ENCODE results near the gene SLC25A19.
"Not testable (repeated sequence)": the region's sequence is repeated elsewhere in the genome, so short reads cannot be mapped to it uniquely, and the experiment has no call there.

The SLC25A19 gene

DNA sequence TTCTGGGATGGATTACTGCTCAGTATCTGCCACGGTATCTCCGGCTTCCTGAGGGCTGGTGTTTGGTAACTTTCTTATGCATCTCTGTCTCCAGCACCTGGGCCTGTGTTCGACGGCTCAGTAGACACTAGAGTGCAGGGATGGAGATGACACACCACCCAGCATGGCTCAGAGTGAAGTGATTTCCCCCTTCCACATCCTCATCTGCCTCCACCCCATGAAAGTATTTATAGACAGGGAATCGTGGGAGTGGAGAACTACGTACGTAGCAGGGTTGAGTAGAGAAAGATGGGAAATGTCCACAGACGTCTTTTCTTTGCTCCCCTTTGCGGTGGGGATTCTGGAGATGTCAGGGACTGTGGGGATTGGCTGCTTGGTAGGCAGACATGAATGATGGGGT, 11.8 kb upstream of the SLC25A19 start:
- no peak for DNase-seq

DNA sequence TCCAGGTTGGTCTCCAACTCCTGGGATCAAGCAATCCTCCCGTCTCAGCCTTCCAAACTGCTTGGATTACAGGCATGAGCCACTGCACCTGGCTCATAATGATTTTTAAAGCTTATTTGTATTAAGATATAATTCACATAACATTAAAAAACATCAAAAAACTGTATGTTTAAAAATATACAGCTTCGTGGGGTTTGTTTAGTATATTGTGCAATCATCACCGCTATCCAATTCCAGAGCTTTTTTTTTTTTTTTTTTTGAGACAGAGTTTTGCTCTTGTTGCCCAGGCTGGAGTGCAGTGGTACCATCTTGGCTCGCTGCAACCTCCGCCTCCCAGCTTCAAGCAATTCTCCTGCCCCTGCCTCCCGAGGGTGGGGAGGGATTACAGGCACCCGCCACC, 11.0 kb upstream of the SLC25A19 start:
- no peak for DNase-seq

DNA sequence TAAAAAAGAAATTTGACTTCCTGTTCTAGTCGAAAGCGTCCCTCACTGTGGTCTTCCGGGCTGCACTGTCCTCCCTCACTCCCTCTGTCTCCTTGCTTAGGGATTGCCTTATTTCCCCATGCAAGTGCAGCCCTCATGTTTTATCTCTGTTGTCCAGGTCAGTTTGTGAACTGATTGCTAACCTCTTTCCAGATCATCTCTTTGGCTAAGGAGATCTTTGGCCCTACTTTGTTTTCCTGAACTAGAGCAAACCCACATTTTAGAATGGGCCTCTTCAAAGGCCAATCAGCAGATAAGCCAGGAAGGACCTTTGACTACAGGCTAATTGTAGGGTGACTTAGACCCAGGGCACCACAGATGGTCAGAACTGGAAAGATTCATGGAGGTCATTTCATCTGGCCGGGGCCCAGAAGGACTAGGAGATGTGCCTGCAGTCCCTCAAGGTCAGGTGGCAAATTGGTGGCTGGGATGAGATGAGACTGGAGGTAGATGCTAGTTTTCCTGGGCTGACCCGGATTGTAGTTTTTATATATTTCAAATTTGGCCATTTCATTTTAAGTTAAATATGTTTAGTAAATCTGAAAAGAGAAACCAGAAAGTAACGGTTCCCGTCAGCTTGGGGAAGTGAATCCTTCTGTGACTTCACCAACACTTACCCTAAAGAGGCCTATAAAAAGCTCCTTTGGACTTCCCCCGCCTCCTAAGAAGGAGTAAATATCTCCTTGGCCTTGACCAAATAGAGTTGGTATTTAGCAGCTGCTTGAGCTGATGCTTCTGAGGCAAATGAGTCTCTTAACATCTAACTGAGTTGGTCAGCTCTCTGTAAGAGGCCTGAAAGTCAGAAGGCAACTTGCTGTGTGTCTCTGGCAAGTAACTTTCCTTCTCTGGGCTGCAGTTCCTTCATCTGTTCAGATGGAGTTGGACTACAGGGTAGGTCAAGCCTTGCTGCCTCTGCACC, 6.2 kb upstream of the SLC25A19 start:
- DNase-seq: no peak

DNA sequence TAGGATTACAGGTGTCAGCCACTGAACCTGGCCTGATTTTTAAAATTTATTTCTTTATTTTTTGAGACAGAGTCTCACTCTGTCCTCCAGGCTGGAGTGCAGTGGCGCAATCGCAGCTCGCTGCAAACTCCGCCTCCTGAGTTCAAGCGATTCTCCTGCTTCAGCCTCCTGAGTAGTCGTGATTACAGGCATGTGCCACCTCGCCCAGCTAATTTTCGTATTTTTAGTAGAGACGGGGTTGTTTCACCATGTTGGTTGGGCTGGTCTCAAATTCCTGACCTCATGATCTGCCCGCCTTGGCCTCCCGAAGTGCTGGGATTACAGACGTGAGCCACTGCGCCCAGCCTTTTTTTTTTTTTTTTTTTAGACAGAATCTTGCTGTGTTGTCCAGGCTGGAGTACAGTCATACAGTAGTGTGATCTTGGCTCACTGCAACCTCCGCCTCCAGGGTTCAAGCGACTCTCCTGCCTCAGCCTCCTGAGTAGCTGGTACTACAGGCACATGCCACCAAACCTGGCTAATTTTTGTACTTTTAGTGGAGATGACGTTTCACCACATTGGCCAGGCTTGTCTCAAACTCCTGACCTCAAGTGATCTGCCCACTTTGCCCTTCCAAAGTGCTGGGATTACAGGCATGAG, 3.7 kb upstream of the SLC25A19 start:
- DNase-seq: not testable (repeated sequence)

DNA sequence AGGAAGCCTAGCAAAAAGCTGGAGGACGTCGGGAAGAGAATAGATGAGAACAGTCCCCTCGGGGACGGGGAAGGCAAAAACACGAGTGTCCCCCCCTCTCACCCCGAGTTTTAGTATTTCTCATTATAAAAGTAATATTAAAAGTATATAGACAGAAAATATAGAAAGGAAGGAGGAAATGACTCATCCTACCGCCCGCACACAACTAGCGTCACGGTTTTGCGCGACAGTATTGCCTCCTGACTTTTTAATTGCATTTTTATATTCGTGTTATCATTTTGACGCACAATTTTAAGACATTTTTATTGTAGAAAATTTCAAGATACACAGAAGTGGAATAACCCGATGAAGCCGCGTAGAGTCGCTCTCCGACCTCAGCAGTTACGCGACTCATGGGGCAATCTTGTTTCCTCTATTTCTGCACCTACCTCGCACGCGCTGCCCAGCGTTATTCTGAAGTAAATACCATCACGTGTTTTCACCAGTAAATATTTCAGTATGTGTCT, 652 bp upstream of the SLC25A19 start:
- DNase-seq: no peak

DNA sequence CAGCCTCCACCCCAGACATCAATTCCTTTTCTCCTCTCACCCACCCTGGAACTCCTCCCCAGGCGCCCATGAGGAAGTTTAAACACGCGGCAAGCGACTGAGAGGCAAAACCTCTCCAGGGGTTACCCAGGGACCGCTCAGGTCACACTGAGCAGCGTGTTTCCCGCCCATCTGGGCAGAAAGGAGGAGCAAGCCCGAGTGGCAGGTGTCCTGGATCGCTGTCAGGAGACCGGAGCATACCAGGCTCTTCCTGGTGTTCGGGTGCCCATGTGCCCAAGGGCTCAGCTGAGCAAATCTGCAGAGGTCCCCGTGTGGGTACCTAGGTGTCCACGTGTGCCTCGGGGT, 491 bp downstream of the SLC25A19 start:
- peak; percentile 10 for DNase-seq

DNA sequence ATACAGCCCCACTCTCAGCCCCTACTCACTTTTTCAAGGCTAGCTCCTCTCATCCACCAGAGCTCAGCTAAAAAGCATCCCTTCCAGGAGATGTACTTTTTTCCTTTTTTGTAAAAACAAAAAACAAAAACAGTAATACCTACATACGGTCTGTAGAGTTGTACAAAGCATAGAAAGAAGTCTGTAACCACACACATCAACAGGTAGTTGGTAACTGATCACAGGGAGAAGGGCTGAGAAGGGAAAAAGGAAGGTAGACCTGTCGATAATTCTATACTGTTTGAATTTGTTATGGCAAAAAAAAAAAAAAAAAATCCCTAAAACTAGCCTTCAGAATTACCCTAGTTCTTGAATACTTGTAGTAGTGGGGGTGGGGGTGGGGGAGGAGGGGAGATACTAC, 874 bp downstream of the SLC25A19 start:
- no peak for DNase-seq

DNA sequence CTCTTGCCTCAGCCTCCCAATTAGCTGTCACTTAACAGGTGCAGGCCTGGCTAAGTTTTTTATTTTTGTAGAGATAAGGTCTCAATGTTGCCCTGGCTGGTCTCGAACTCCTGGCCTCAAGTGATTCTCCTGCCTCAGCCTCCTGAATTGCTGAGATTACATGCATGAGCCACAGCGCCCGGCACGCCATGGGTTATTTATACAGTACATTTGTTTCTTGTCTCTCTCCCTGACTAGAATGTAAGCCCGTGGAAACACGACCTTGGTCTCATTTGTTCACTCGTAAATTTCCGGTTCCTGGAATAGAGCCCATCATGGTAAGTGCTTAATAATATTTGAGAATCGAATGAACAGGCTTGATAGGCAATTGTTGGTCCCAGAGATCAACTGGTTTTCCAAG, 2.0 kb downstream of the SLC25A19 start:
- DNase-seq: no peak

DNA sequence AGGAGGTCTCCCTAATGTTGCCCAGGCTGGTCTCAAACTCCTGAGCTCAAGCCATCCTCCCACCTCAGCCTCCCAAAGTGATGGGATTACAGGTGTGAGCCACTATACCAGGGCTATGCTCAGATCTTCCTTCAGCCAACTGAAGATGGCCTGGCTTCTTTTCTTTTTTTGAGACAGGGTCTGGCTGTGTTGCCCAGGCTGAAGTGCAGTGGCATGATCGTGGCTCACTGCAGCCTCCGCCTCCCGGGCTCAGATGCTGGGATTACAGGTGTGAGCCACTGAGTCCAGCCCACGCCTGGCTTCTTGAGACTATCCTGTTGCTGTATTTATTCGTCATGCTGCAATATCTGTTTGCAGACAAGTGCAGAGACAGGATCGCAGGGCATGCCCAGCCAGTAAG, 4.1 kb downstream of the SLC25A19 start:
- no peak for DNase-seq

DNA sequence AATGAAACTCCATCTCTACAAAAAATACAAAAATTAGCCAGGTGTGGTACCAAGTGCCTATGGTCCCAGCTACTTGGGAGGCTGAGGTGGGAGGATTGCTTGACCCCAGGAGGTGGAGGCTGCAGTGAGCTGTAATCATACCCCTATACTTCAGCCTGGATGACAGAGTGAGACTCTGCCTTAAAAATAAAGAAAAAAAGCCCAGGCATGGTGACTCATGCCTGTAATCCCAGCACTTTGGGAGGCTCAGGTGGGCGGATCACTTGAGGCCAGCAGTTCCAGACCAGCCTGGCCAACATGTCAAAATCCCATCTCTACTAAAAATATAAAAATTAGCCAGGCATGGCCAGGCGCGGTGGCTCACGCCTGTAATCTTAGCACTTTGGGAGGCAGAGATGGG, 9.0 kb downstream of the SLC25A19 start:
- DNase-seq: not testable (repeated sequence)

DNA sequence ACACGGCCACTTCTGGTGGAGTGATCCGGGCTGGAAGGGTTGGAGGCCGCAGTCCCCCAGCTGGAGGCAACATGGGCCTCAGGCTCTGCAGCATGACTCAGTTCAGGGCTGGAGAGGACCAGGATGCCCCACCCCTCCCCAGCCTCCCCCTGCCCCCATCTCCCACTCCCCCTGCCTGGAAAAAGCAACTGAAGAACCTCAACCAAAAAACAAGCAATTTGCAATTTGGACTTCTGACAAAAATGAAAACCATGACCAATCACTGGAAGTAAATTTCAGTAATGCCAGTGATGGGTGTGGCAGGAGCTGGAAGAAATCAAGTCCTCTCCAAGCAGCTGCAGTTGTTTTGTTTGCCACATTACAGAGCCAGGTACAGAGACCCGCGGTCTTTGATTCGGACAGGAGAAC, 11.6 kb downstream of the SLC25A19 start:
- no peak for DNase-seq

DNA sequence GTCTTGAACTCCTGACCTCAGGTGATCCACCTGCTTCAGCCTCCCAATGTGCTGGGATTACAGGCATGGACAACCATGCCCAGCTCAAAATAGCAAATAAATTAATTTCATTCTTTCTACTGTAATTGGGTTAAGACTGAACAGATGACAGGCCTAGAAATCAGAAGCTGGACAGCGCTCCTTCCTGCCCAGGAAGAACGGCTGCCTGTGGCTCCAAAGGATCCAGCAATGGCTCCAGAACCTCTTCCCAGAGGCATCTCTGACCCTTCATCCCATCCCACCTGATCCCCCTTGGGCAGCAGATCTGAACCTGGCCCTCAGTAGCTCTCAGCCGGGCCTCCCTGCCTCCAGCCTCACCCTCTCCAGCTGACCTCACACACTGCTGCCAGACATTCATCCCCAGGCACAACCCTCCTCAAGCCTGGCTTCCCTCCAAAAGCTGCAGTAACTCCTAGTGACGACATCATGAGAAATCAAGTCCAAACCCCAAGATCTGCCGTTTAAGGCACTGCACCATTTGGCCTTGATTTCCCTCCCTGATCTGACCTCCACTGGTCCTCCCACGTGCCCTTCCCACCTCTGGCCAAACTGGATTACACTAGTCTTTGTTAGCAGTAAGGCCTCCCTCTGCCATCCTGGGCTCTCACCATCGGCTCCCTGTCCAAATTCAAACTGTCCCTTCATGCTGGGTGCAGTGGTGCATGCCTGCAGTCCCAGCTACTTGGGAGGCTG, 15.1 kb downstream of the SLC25A19 start:
- no peak for DNase-seq

DNA sequence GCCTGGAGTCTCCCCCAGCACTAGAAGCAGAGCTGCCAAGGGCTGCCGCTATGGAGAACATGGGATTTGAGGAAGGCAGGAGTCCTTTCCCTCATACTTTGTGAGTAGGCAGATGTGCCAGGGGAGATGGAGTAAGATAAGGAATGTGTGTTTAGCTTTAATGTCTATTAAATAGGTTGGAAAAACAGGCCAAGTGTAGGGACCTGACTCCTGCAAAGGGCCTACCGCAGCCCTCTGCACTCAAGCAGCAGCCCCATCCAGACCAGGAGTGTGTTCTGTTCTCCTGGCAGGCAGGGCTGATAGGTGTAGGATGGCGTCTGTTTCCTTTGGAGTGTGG, 16.4 kb downstream of the SLC25A19 start:
- no peak for DNase-seq

DNA sequence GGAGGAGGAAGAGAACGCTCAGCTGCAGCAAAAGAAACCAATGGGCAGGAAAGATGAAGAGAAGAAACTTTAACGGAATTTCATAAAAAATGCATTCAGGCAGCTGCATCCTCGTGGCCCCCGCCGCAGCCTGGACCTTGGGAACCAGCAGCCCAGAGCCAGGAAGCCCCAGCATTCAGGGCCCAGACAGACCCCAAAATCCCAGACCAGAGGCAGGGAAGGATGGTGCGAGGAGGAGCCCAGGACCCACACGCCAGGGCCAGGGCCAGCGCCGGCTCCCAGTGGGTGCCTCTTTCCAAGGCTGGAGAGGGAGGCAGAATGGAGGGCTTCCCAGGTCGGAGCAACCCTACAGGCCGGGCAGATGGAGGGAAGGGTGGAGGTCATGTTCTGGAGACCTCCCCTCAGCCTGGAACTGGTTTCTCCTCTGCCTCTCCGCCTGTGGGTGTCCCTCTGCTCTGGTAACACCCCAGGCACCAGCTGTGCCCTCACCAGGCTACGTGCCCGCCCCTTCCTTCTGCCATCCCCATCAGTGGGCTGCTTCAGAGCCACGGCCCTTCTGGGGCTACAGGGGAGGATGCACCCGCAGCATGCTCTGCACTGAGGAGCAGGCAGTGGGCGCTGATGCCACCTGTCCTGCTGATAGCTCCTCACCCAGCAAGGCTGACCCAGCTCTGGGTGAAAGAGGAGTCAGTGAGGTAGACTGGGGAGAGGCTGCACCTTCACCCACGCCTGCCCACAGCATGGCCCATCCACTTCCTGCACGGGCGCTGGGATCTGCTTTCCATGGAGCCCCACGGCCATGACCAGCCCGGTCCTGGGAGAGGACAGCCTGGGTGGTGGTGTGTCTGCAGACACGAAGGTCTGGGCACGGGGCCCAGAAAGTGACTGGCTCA, 17.0 kb downstream of the SLC25A19 start:
- no peak for DNase-seq

DNA sequence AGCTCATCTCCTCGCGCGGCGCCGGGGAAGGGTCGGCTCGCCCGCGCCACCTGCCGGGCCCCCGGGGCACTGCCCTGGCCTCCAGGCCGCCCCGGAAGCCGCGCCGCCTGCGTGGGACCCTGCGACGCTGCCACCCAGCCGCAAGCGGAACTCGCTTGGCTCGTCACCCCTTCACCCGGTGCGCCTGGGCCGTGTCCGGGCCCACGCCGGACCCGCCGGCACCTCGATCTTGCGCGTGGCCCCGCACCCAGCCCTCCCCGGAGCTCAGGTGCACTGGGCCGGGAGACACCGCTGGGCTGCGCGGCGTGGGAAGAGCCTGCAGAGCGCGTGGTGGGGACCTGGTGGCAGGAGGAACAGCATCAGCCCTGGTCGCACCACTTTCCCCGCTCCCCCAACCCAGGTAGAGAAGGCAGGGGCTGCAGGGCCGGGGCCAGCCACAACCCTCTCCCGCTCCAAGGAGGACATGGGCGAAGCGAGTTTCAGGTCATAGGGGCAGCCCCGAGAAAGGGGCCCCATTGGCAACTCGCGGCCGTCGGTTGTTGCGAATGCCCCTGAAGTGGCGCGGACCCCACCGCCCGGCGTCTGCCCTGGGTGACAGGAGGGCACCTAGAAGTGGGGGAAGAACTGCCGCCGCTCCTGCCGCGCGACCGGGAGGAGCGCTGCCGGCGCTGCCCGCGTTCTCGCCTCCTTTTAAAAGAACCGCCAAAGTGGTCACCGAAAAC, 17.8 kb downstream of the SLC25A19 start:
- peak; percentile 64 for DNase-seq

DNA sequence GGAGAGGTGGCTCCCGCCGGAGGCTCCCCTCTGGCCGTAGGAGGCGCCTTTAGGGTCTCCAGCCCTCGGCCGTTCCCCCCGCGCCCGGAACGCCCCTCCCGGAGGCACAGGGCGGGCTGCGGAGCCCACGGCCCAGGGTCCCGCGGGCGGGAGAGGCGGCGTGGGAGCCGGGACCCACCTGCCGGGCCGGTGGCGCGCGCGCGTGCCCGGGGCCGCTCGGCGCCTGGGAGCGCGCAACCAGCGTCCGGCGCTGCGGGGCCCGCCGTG, 18.3 kb downstream of the SLC25A19 start, which contains the start of gene MIF4GD:
TSS of gene MIF4GD (minus strand) at position 266 of the 267 bp plus-strand sequence. CDS start 1,036 bp downstream, outside the sequence.
- DNase-seq: no peak

DNA sequence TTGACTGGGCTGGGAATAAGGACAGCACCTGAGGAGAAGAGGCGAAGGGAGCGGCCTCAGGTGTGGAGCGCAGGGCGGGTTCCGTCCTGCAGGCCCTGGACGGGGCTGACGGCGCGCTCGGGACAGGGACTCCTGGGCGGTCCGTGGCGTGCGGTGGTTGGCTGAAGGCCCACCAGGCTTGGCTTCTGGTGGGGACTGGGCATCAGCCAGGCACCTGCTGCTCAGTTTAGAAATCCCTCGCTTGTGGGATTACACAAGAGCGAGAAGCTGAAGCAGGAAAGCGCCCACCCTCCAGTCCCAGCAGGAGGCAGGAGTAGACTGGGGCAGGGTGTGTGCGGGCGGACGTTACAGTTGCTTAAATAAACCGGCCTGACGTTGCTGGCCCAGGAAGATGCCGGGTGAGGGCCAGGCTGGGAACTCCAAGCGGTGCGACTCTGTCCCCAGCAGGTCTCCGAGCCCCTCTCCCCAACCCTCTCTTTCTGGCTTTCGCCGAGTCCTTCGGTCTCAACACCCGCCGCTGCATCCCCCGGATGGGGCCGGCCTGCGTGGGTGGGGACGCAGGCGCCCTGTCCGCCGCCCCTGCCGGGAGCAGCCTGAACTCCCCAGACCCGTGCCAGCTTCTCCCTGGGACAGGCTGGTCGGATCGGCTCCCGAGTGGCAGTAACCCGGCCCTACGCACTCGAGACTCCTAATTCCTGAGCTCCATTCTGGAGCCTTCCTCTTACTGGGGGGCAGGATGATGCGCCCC, 18.8 kb downstream of the SLC25A19 start:
- no peak for DNase-seq

DNA sequence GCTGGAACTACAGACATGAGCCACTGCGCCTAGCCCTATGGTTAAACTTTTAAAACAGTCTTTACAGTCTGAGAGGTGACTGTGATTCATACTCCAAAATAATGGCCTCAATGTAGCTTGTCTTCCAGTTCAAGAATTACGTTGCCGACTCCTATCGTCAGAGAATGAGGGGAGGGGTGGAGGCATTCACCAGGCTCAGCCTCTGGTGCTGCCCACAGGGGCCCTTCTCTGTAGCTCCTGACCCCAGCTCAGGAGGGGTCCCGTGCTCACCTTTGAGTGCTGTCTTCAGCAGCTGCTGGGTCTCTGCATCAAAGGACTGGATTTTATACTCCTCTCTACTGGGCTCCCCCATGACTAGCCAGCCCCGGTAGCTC, 19.4 kb downstream of the SLC25A19 start:
- DNase-seq: no peak

DNA sequence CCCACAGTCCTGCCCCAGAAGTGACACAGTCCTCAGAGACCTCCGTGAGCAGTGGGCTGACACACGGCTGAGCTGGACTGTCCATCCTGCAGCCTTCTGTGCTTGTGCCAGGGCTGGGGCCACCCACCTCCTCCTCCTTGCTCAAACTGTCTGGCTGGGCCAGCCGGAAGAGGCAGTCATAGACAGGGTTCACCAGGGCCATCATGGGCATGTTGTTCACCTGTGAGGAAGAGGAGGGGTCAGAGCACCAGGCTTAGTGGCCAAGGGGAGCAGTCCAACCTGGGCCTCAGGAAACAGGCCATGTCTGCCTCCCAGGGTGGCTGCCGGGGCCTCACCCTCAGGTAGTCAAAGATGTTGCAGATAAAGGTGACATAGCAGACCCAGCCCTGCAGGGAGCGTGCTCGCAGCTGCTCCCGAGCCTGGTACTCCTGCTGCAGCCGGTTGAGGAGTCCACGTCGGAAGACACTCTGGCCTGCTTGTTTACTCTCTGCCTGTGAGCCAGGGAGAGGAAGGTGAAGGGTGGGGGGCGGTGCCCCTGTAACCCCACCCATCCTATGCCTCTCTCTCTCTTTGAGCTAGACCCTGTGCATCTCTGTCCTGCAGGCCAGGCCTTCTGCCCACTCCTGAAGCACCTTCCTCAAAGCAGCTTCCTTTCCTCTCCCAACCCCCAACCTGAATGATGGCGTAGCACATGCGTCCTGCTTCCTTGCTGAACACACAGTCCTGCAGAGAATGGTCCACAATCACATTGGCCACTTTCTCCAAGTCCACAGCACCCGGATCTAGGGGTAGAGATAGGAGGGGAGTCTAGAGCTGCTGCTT, 21.6 kb downstream of the SLC25A19 start:
- DNase-seq: no peak

DNA sequence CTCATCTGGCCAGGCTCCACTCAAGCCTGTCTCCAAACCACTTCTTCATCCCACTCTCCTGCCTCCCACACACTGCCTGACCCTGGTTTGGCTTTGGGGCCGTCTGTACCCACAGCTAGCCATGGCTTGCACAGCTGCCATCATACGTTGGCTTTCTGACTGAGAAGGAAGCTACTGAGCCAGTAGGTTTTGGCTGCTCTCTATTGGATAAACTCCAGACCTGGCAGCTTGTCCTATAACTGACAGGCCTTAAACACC, 22.2 kb downstream of the SLC25A19 start:
- DNase-seq: no peak
